Sigmoid colon (tissue), 4 donors: ENCODE measurements around the gene CRTAC1.

Experiments used
- CTCF ChIP-seq, 4 experiments: fragments of 450-650 bp in 3 of 4; fragments of 200-600 bp in 1 of 4; IDR thresholded peaks; one replicate each; pipeline ENCODE4 v1.5.1; 2016 to 2019; ENCODE audit warnings: antibody characterized with exemption in 4 of 4, mild to moderate bottlenecking in 3 of 4, moderate library complexity in 2 of 4
- EP300 ChIP-seq, 4 donors: sonication (generic); formaldehyde crosslinking; IDR thresholded peaks; one replicate each; pipeline ENCODE4 v1.6.1; 2017; ENCODE audit warnings: antibody characterized with exemption in 4 of 4

- TF ChIP-seq CTCF (IDR thresholded peaks at IDR 0.05) = no peak
- TF ChIP-seq EP300 (IDR thresholded peaks at IDR 0.05) = no peak
Measured at GRCh38 chr10:97944772-97945171, 85.6 kb downstream of the CRTAC1 start.
